NB4 (cell line): ENCODE results near the gene PCNT.

Experiments used
- MAX ChIP-seq: IDR thresholded peaks from 2 replicates; pipeline ENCODE4 v1.6.1; 2011; ENCODE audit warnings: low read depth, low read length
- POLR2A ChIP-seq: IDR thresholded peaks from 2 replicates; pipeline ENCODE4 v1.6.1; 2011; ENCODE audit warnings: mild to moderate bottlenecking; ENCODE audit not compliant: insufficient read length; ENCODE audit errors: extremely low read depth
- TF ChIP-seq, protein P1 (sequence below): IDR thresholded peaks from one replicate; pipeline ENCODE4 v1.5.1; 2012; ENCODE audit warnings: low read depth, low read length

DNA sequence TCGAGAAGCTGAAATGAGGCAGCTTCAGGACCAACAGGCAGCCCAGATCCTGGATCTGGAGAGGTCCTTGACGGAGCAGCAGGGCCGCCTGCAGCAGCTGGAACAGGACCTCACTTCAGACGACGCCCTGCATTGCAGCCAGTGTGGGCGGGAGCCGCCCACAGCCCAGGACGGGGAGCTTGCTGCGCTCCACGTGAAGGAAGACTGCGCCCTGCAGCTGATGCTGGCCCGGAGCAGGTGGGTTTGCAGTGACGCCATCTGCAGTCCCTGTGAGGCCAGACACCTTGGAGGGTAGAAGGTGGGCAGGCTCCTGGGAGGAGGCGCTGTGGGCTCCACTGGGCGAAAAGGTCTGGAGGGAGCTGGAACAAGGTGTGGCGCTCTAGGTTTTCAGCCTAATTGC is 39.7 kb downstream of the PCNT start:
- TF ChIP-seq MAX (no peak), POLR2A (no peak)
- TF ChIP-seq, protein P1, sequence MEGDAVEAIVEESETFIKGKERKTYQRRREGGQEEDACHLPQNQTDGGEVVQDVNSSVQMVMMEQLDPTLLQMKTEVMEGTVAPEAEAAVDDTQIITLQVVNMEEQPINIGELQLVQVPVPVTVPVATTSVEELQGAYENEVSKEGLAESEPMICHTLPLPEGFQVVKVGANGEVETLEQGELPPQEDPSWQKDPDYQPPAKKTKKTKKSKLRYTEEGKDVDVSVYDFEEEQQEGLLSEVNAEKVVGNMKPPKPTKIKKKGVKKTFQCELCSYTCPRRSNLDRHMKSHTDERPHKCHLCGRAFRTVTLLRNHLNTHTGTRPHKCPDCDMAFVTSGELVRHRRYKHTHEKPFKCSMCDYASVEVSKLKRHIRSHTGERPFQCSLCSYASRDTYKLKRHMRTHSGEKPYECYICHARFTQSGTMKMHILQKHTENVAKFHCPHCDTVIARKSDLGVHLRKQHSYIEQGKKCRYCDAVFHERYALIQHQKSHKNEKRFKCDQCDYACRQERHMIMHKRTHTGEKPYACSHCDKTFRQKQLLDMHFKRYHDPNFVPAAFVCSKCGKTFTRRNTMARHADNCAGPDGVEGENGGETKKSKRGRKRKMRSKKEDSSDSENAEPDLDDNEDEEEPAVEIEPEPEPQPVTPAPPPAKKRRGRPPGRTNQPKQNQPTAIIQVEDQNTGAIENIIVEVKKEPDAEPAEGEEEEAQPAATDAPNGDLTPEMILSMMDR = no peak
